ENCODE measurements around the gene BCL2L1.

The BCL2L1 gene

GRCh38 chr20:31693987-31694661 is 28.5 kb downstream of the BCL2L1 start:
- no peak for DNase-seq (ENCODE audit: extremely low read depth, insufficient read length)
- Histone ChIP-seq H3K36me3 (ENCODE audit: control insufficient read depth, insufficient read depth, low read length) (no peaks in the 10 kb centered on the region; the same call in none of the 2 replicates), H3K27me3 (replicated peaks; ENCODE audit: control insufficient read depth, insufficient read depth, low read length) (no peaks in the 10 kb centered on the region), H3K4me3 (replicated peaks; ENCODE audit: low read depth, low read length) (no peak overlapping the region)
- no peak for TF ChIP-seq CTCF (IDR thresholded peaks at IDR 0.05; ENCODE audit: insufficient read depth, low read length, poor library complexity, severe bottlenecking)

GRCh38 chr20:31693402-31693801 is 29.3 kb downstream of the BCL2L1 start:
- H3K36me3 ChIP-seq (ENCODE audit: control insufficient read depth, insufficient read depth, low read length): no peaks in the 10 kb centered on the region; the same call in none of the 2 replicates
- TF ChIP-seq CTCF (IDR thresholded peaks at IDR 0.05; ENCODE audit: insufficient read depth, low read length, poor library complexity, severe bottlenecking): no peak
- no peak for DNase-seq (ENCODE audit: extremely low read depth, insufficient read length)
- H3K27me3 ChIP-seq (replicated peaks; ENCODE audit: control insufficient read depth, insufficient read depth, low read length): no peaks in the 10 kb centered on the region
- no peak overlapping the region for H3K4me3 ChIP-seq (replicated peaks; ENCODE audit: low read depth, low read length)

- Histone ChIP-seq H3K4me3 (replicated peaks; ENCODE audit: low read depth, low read length) (no peak overlapping the region), H3K27me3 (replicated peaks; ENCODE audit: control insufficient read depth, insufficient read depth, low read length) (no peaks in the 10 kb centered on the region), H3K36me3 (ENCODE audit: control insufficient read depth, insufficient read depth, low read length) (peaks cover 2% of the 10 kb centered on the region)
- no peak for TF ChIP-seq CTCF (IDR thresholded peaks at IDR 0.05; ENCODE audit: insufficient read depth, low read length, poor library complexity, severe bottlenecking)
- no peak for DNase-seq (ENCODE audit: extremely low read depth, insufficient read length)
These were observed 30.9 kb downstream of the BCL2L1 start for GRCh38 chr20:31691646-31692275.

- Histone ChIP-seq H3K36me3 (ENCODE audit: control insufficient read depth, insufficient read depth, low read length) (peaks cover 4% of the 10 kb centered on the region), H3K27me3 (replicated peaks; ENCODE audit: control insufficient read depth, insufficient read depth, low read length) (no peaks in the 10 kb centered on the region), H3K4me3 (replicated peaks; ENCODE audit: low read depth, low read length) (no peak overlapping the region)
- no peak for TF ChIP-seq CTCF (IDR thresholded peaks at IDR 0.05; ENCODE audit: insufficient read depth, low read length, poor library complexity, severe bottlenecking)
- DNase-seq (ENCODE audit: extremely low read depth, insufficient read length): no peak
These were observed 32.5 kb downstream of the BCL2L1 start for GRCh38 chr20:31690124-31690666.

- no peak for TF ChIP-seq CTCF (IDR thresholded peaks at IDR 0.05; ENCODE audit: insufficient read depth, low read length, poor library complexity, severe bottlenecking)
- Histone ChIP-seq H3K36me3 (ENCODE audit: control insufficient read depth, insufficient read depth, low read length) (peaks cover 4% of the 10 kb centered on the region), H3K27me3 (replicated peaks; ENCODE audit: control insufficient read depth, insufficient read depth, low read length) (no peaks in the 10 kb centered on the region), H3K4me3 (replicated peaks; ENCODE audit: low read depth, low read length) (no peak overlapping the region)
- DNase-seq (ENCODE audit: extremely low read depth, insufficient read length): no peak
These were observed 33.5 kb downstream of the BCL2L1 start for GRCh38 chr20:31689141-31689540.
